Measurements from ENCODE around the gene GNAI3. TPM values are rescaled to one million over a fixed set of nuclear protein-coding genes. Genes with fewer than 3 reads are reported as not detected.

GNAI3 gene
- total and polyA plus RNA-seq, 8 donors: 1.1 to 3.9 (median 2.8) TPM

- DNase-seq: peak; percentile 82 to 92 (median 88)
- intact Hi-C loops (cut with DNase I): no loop called here
- H3K4me3 ChIP-seq: peak within 1 kb of the TSS; percentile 44 to 61 (median 54)
- no peaks in the 10 kb centered on the region for H3K36me3 ChIP-seq
- peaks cover 10 to 21% (median 12%) of the 10 kb centered on the region in 3 donors for H3K4me1 ChIP-seq
- FAIRE-seq: no peak
- ATAC-seq: peak; percentile 83 to 96 (median 88)
- H3K27me3 ChIP-seq: no peaks in the 10 kb centered on the region
- WGBS, 2 donors: 2% methylated on average over 54 of the region's 54 CpGs
- H3K9me3 ChIP-seq: no peaks in the 10 kb centered on the region
- TF ChIP-seq CTCF (IDR thresholded peaks at IDR 0.05): no peak
- peak within 1 kb of the TSS; percentile 70 to 91 (median 78) for H3K27ac ChIP-seq
These were observed 107.5 kb downstream of the GNAI3 start, which contains the start of gene GSTM4 for GRCh38 chr1:109655615-109656519. Gene GSTM4 (plus strand): TSS chr1:109656099. CDS start chr1:109656390, 291 bp downstream.

- Histone ChIP-seq H3K36me3 (no peaks in the 10 kb centered on the region), H3K4me1 (peaks cover 10 to 21% (median 12%) of the 10 kb centered on the region in 3 donors), H3K27me3 (no peaks in the 10 kb centered on the region), H3K9me3 (no peaks in the 10 kb centered on the region), H3K4me3 (no peak overlapping the region), H3K27ac (no peak overlapping the region)
- FAIRE-seq (no peak), DNase-seq (no peak), ATAC-seq (no peak)
- TF ChIP-seq CTCF (IDR thresholded peaks at IDR 0.05): no peak
- intact Hi-C loops (cut with DNase I): no loop called here
- 83 to 84% methylated on average over 4 of the region's 4 CpGs for WGBS, 2 donors
These were observed 109.0 kb downstream of the GNAI3 start for GRCh38 chr1:109657395-109657794.

- no peak for FAIRE-seq
- 76 to 79% methylated on average over 7 of the region's 7 CpGs for WGBS, 2 donors
- peak overlapping the region in 1 of 4 donors; percentile 36 for H3K27ac ChIP-seq
These were observed 109.6 kb downstream of the GNAI3 start for GRCh38 chr1:109657970-109658369.

GRCh38 chr1:109658533-109659042 is 110.2 kb downstream of the GNAI3 start:
- no peak for DNase-seq
- WGBS, 2 donors: 21 to 30% methylated on average over 3 of the region's 3 CpGs
- H3K27me3 ChIP-seq: no peaks in the 10 kb centered on the region
- no peak for FAIRE-seq
- H3K36me3 ChIP-seq: no peaks in the 10 kb centered on the region
- H3K27ac ChIP-seq: peak overlapping the region in 2 of 4 donors; percentile 22 to 36
- no peak for TF ChIP-seq CTCF (IDR thresholded peaks at IDR 0.05)
- H3K4me1 ChIP-seq: peaks cover 10 to 21% (median 12%) of the 10 kb centered on the region in 3 donors
- no peak for ATAC-seq
- no peak overlapping the region for H3K4me3 ChIP-seq
- no peaks in the 10 kb centered on the region for H3K9me3 ChIP-seq
- intact Hi-C loops (cut with DNase I): no loop called here

More at GRCh38 chr1:109657970-109658369, 109.6 kb downstream of the GNAI3 start:
- ATAC-seq: no peak
- DNase-seq: no peak
- Histone ChIP-seq H3K36me3 (no peaks in the 10 kb centered on the region), H3K27me3 (no peaks in the 10 kb centered on the region), H3K9me3 (no peaks in the 10 kb centered on the region), H3K4me3 (no peak overlapping the region), H3K4me1 (peaks cover 10 to 21% (median 12%) of the 10 kb centered on the region in 3 donors)
- intact Hi-C loops (cut with DNase I): no loop called here
- no peak for TF ChIP-seq CTCF (IDR thresholded peaks at IDR 0.05)

All from pancreas (tissue), 10 donors.